Cardiac atrium fibroblast (primary cell): ENCODE measurements around the gene KCNK17. TPM values are rescaled to one million over a fixed set of nuclear protein-coding genes. Genes with fewer than 3 reads are reported as not detected.

Experiments used
- total RNA-seq: library from RNA; depleted of rRNA; stranded (reverse); fragments of >200 nt; gene quantifications from 2 replicates; pipeline ENCODE4 v1.2.3, GENCODE V29; 2015

The KCNK17 gene, protein sequence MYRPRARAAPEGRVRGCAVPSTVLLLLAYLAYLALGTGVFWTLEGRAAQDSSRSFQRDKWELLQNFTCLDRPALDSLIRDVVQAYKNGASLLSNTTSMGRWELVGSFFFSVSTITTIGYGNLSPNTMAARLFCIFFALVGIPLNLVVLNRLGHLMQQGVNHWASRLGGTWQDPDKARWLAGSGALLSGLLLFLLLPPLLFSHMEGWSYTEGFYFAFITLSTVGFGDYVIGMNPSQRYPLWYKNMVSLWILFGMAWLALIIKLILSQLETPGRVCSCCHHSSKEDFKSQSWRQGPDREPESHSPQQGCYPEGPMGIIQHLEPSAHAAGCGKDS
- total RNA-seq, result not detected in 2 replicates

DNA sequence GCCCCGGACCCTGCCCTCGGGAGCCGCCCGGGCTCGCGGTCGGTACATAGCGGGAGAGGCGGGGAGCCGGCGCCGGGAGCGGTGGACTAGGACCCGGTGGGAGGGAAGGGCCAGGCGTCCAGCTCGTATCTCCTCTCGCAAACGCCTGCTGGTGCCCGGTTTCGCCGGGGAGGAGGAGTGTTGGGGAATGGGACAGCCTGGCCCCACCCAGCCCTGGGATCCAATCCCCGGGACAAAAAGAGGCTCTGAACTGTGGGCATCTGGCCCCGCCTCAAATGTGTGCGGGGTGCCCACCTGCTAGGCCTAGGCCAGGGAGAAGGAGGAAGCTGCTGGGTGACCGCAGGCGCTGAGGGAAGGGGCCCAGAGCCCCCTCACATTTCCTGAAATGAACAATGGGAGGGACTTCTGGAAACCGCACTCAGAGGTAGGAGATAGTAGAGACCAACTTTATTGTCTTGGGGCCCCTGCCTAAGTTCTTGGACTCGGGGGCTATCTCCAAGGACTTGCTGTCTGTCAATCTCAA lies at the start of gene KCNK17:
KCNK17 (minus strand) TSS at position 147 of the 523 bp plus-strand sequence; CDS start at position 48, 99 bp downstream.

DNA sequence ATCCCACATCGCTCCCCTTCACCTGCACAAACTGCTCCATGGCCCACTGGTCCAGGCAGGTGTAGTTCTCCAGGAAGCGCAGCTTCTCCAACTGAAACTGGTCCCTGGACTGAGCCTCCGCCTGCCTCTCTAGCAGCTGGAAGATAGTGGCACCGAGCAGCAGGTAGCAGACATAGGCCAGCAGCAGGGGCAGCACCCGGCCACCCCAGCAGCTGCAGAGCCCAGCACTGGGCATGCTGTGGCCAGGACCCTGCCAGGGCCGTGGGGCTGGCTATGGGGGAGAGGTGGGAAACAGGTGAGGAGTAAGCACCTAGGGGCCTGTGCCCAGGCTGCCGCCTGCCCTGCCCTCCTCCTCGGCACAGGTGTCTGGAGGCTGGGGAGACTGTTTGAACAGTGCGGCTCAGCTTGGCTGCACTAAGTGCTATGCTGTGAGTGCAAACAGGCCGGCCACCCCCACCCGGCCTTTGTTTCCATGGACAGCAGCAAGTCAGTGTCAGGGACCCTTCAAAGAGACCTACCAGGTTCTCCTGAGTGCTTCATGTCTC lies 8.2 kb upstream of the KCNK17 start, which contains the start of gene KCNK16:
KCNK16 (minus strand) TSS at position 397 of the 545 bp plus-strand sequence; CDS start at position 235, 162 bp downstream.

Other genes with a start within 250 kb of the KCNK17 start
- 12.5 and 17.1 TPM in 2 replicates for gene SAYSD1, start 199.2 kb downstream of the KCNK17 start, total RNA-seq
- not detected in 2 replicates for gene KCNK5, start 84.9 kb downstream of the KCNK17 start, total RNA-seq
- gene KCNK16, start 8.3 kb upstream of the KCNK17 start, total RNA-seq, result not detected in 2 replicates